ENCODE measurements around the gene ZSCAN30. TPM values are rescaled to one million over a fixed set of nuclear protein-coding genes. Genes with fewer than 3 reads are reported as not detected.
A peak's percentile ranks its signal among the peaks of the same experiment; 100 is the strongest.

Gene ZSCAN30
- total RNA-seq, result 10 to 100 TPM in 3 of 4 donors, 1 to 10 TPM in 1; 9.5 to 14.0 (median 13.6) TPM

- TF ChIP-seq CTCF (IDR thresholded peaks at IDR 0.05), result no peak
- ATAC-seq (ENCODE audit: low FRiP score) (peak; percentile 99), DNase-seq (ENCODE audit: low spot score) (peak; percentile 76)
Observed at GRCh38 chr18:35290094-35290735, at the start of gene ZSCAN30. Gene ZSCAN30, minus strand, starts transcription at chr18:35290229. Its CDS starts 25,877 bp downstream, at chr18:35264352.

- DNase-seq (ENCODE audit: low spot score) (no peak), ATAC-seq (ENCODE audit: low FRiP score) (no peak)
- no peak for TF ChIP-seq CTCF (IDR thresholded peaks at IDR 0.05)
Observed at GRCh38 chr18:35337286-35337685, 47.3 kb upstream of the ZSCAN30 start.

DNA sequence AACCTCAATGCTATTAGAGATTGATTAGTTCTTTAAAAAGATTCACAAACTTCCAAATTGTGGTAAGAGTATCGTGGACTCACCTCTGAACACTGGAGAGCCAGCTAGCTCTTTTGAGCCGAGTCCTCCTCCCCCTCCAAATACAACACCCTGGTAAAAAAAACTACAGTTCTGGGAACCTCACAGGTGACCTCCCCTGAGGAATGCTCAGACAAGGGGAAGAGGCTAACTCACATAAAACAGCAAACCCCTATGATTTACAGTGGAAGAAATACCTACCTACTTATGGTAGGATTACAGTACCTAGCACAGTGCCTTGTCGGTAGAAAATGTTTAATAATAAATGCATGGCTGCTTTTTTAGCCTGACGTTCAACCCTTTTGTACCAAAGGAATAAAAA, 45.8 kb upstream of the ZSCAN30 start:
- DNase-seq (ENCODE audit: low spot score) (no peak), ATAC-seq (ENCODE audit: low FRiP score) (no peak)
- no peak for TF ChIP-seq CTCF (IDR thresholded peaks at IDR 0.05)

- DNase-seq (ENCODE audit: low spot score) (no peak), ATAC-seq (ENCODE audit: low FRiP score) (no peak)
- no peak for TF ChIP-seq CTCF (IDR thresholded peaks at IDR 0.05)
Observed at GRCh38 chr18:35334821-35335220, 44.8 kb upstream of the ZSCAN30 start.

DNA sequence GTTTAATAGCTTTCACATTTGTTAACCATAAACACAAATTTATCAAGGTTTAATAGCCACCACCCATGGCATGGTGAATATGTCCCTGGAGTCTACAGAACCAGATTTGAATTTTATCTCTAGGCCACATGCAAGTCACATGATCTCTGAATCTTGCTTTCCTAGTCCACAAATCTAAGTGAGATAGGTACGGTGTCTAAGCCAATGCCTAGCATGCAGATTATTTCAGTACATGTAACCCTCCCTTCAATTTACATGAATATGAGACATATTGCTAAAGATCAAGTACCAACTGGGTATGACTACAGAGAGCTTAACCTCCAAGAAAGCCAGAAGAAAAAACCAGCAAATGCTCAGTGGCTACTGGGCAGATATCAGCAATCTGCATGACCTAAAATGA, 44.2 kb upstream of the ZSCAN30 start:
- no peak for DNase-seq (ENCODE audit: low spot score)
- no peak for ATAC-seq (ENCODE audit: low FRiP score)
- TF ChIP-seq CTCF (IDR thresholded peaks at IDR 0.05), result no peak

DNA sequence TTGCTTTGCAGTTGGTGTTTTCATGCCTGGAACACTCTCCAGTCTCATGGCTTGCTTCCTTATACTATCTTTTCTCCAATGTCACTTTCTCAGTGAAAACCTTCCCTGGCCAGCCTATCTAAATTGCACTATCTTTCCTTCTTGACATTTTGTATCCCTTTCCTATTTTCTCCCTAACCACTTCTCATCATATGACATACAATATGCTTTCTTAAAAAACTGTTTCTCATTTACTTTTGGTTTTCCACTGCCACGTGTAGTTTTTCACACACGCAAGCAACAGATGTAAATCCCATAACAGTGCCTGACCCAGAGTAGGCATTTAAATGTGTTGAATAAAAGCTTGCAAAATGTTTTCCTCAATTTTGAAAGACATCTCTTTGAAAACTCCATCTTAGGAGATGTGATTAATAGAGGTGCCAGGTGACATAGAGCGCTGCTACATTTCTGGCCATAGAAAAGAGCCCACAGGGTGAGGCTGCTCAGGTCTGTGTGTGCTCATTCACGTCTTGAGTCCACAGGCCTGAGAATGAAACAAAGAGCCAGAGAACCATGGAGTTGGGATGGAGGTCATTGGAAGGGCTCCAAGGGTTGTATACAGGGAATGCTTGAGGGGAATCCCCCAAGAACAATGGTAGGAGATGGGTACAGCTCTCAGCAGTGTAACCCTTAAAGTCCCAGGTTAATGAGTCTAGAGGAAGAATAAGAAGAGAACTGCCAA, 41.5 kb upstream of the ZSCAN30 start:
- DNase-seq (ENCODE audit: low spot score) (no peak), ATAC-seq (ENCODE audit: low FRiP score) (no peak)

More for the DNA sequence above, 41.5 kb upstream of the ZSCAN30 start:
- no peak for TF ChIP-seq CTCF (IDR thresholded peaks at IDR 0.05)
